Sigmoid colon (tissue), 4 donors: Measurements from ENCODE around the gene MAGEB4.

Source experiments
- CTCF ChIP-seq, 4 experiments: fragments of 450-650 bp in 3 of 4; fragments of 200-600 bp in 1 of 4; IDR thresholded peaks; one replicate each; pipeline ENCODE4 v1.5.1; 2016 to 2019; ENCODE audit warnings: antibody characterized with exemption in 4 of 4, mild to moderate bottlenecking in 3 of 4, moderate library complexity in 2 of 4
- EP300 ChIP-seq, 4 donors: sonication (generic); formaldehyde crosslinking; IDR thresholded peaks; one replicate each; pipeline ENCODE4 v1.6.1; 2017; ENCODE audit warnings: antibody characterized with exemption in 4 of 4
- POLR2A ChIP-seq, 2 donors: fragments of 450-650 bp; IDR thresholded peaks; one replicate each; pipeline ENCODE4 v1.6.1; 2016; ENCODE audit warnings: antibody characterized with exemption in 2 of 2, mild to moderate bottlenecking in 2 of 2, moderate library complexity in 2 of 2
- POLR2AphosphoS5 ChIP-seq, 4 donors: sonication (generic); formaldehyde crosslinking; IDR thresholded peaks; one replicate each; pipeline ENCODE4 v1.6.1; 2017; ENCODE audit warnings: antibody characterized with exemption in 4 of 4

GRCh38 chrX:30241724-30242415 is at the start of gene MAGEB4:
- no peak for TF ChIP-seq CTCF (IDR thresholded peaks at IDR 0.05)
- TF ChIP-seq POLR2A (IDR thresholded peaks at IDR 0.05): no peak
- TF ChIP-seq POLR2AphosphoS5 (IDR thresholded peaks at IDR 0.05): no peak
- TF ChIP-seq EP300 (IDR thresholded peaks at IDR 0.05): no peak
